Measurements from ENCODE around the gene ATP13A4. TPM values are rescaled to one million over a fixed set of nuclear protein-coding genes. Genes with fewer than 3 reads are reported as not detected.

ATP13A4 gene
- total RNA-seq, 6 experiments from 2014 or later = 0.06 to 1.3 (median 0.61) TPM

GRCh38 chr3:193418576-193419373 is 135.9 kb downstream of the ATP13A4 start:
- Histone ChIP-seq H3K27me3 (no peaks in the 10 kb centered on the region), H3K36me3 (no peaks in the 10 kb centered on the region), H3K4me3 (no peak overlapping the region), H3K4me1 (no peaks in the 10 kb centered on the region), H3K27ac (no peak overlapping the region), H3K9me3 (peaks cover 0 to 3% (median 0%) of the 10 kb centered on the region in 4 donors)
- intact Hi-C loops (cut with DNase I) = no loop called here
- no peak for TF ChIP-seq POLR2A (IDR thresholded peaks at IDR 0.05)
- TF ChIP-seq CTCF (IDR thresholded peaks at IDR 0.05) = no peak
- ATAC-seq (peak in 1 of 4 donors; percentile 30), DNase-seq (no peak)
- no CpG with 5 or more reads among the region's 4 CpGs for WGBS (ENCODE audit: insufficient coverage, low coverage, low lambda C conversion rate, missing lambda C conversion rate)

GRCh38 chr3:193416629-193417028 is 138.1 kb downstream of the ATP13A4 start:
- ATAC-seq (no peak), DNase-seq (no peak)
- 74% methylated on average over 2 of the region's 2 CpGs for WGBS (ENCODE audit: insufficient coverage, low coverage, low lambda C conversion rate, missing lambda C conversion rate)
- Histone ChIP-seq H3K27ac (no peak overlapping the region), H3K36me3 (no peaks in the 10 kb centered on the region), H3K4me3 (no peak overlapping the region), H3K27me3 (no peaks in the 10 kb centered on the region), H3K9me3 (peaks cover 0 to 3% (median 0%) of the 10 kb centered on the region in 4 donors), H3K4me1 (no peaks in the 10 kb centered on the region)
- TF ChIP-seq CTCF (IDR thresholded peaks at IDR 0.05) (no peak), POLR2A (IDR thresholded peaks at IDR 0.05) (no peak)
- intact Hi-C loops (cut with DNase I) = no loop called here

GRCh38 chr3:193407688-193408087 is 147.0 kb downstream of the ATP13A4 start:
- DNase-seq = no peak
- no peaks in the 10 kb centered on the region for H3K27me3 ChIP-seq

GRCh38 chr3:193407112-193407511 is 147.6 kb downstream of the ATP13A4 start:
- no peak for ATAC-seq

More at GRCh38 chr3:193407688-193408087, 147.0 kb downstream of the ATP13A4 start:
- no peak for TF ChIP-seq CTCF (IDR thresholded peaks at IDR 0.05)
- TF ChIP-seq POLR2A (IDR thresholded peaks at IDR 0.05) = no peak
- H3K4me1 ChIP-seq = no peaks in the 10 kb centered on the region
- no peaks in the 10 kb centered on the region for H3K9me3 ChIP-seq
- no peak overlapping the region for H3K4me3 ChIP-seq
- 50% methylated on average over 1 of the region's 1 CpG for WGBS (ENCODE audit: insufficient coverage, low coverage, low lambda C conversion rate, missing lambda C conversion rate)
- no peak overlapping the region for H3K27ac ChIP-seq
- ATAC-seq = no peak
- intact Hi-C loops (cut with DNase I) = no loop called here
- no peaks in the 10 kb centered on the region for H3K36me3 ChIP-seq

More at GRCh38 chr3:193407112-193407511, 147.6 kb downstream of the ATP13A4 start:
- DNase-seq = no peak
- H3K4me3 ChIP-seq = no peak overlapping the region
- WGBS (ENCODE audit: insufficient coverage, low coverage, low lambda C conversion rate, missing lambda C conversion rate) = 63% methylated on average over 6 of the region's 6 CpGs
- H3K36me3 ChIP-seq = no peaks in the 10 kb centered on the region
- intact Hi-C loops (cut with DNase I) = no loop called here
- no peaks in the 10 kb centered on the region for H3K4me1 ChIP-seq
- no peaks in the 10 kb centered on the region for H3K27me3 ChIP-seq
- H3K9me3 ChIP-seq = no peaks in the 10 kb centered on the region
- no peak overlapping the region for H3K27ac ChIP-seq
- no peak for TF ChIP-seq CTCF (IDR thresholded peaks at IDR 0.05)
- TF ChIP-seq POLR2A (IDR thresholded peaks at IDR 0.05) = no peak

Measured in right lobe of liver (tissue), 6 donors.